ELF-1 (cell line): ENCODE results near the gene LSM14A.

Experiments
- DNase-seq: peaks from one replicate; pipeline ENCODE4 v3.0.0-alpha.2; 2016; ENCODE audit warnings: low read depth, low spot score

LSM14A gene

DNA sequence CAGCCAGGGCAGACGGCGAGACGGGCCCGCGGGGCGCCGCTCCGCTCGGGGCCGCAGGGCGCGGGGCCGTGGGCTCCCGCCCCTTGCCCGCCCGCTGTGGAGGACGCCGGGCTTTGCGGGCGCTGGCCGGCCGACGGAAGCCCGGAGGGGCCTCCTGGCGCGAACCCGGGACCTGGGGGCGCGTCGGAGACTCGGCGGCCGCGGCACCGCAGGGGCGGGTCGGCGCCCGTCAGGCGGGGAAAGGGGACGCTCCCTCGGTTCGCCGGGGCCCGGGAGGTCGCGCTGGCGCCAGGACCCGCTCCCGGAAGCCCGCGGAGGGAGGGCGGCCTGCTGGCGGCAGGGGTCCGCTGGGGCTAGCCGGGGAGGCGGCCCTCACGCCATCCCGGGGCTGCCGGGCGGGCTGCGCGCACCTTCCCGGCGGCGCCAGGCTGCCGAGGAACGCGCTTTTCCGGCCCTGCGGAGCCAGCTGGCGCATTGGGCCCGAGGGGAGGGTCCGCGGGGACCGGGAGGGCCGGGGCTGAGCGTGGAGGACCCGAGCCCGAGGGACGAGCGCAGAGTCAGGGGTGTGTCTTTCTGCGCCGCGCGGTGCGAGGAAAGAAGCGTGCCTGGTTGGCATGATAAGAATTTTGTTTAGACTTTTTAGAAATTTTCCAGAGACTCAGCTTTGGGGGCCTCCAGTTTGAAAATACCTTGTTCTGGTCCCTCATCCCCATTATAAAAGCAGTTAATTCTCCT lies 82.6 kb downstream of the LSM14A start:
- peak; percentile 54 for DNase-seq

DNA sequence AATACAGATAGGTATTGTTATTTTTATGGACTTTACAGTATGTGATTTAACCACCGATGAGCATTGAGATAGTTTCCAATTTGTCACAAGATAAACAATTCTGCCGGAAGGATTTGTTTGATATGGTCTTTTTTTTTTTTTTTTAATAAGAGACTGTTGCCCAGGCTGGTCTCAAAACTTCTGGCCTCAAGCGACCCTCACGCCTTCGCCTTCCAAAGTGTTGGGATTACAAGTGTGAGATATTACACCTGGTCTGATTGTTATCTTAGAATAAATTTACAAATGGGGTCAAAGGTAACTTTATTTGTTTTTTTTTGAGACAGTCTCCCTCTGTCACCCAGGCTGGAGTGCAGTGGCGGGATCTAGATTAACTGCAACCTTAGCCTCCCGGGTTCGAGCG lies 83.2 kb downstream of the LSM14A start:
- DNase-seq, result no peak

DNA sequence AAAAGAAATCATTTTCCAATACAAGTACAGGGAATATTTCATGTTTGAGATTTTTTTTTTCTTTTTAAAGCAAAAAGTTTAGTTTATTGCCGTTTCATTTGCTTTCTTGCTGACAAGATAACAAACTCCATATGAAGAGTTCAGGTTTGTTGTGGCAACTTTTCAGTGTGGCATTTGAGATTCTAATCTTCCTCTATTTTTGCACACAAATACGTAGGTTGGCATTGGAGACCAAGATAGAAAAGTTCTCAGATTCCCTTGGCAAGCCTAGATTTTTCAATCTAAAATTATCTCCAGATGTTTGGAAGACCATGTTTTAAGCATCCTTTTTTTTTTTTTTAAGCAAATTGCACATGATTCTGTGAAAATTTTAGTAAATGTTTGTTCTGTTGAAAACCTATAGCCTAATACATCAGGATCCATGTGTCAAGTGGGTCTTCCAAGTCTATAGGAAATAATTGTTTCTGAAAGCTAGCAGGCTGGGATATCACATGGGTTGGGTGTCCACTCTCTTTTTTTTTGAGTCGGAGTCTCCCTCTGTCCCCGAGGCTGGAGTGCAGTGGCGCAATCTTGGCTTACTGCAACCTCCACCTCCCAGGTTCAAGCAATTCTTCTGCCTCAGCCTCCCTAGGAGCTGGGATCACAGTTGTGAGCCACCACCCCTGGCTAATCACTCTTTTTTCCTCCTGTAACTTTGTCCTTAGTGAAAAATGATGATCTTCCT lies 84.7 kb downstream of the LSM14A start:
- no peak for DNase-seq

DNA sequence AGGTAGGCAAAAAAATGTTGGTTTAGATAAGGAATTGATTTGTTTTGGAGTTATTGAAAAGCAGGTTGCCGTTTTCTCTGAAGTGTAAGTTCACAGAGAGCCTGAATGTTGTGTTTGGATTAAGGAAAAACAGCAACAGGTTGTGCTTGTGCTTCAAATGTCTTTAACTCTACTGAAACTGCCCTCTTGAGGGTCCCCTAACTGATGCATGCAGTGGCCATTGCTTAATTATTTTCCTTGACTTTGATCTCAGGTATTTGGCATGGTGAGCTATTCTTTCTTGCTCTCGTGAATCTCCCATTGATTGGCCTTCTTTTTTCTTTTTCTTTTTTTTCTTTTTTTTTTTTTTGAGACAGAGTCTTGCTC lies 85.2 kb downstream of the LSM14A start:
- DNase-seq, result no peak

DNA sequence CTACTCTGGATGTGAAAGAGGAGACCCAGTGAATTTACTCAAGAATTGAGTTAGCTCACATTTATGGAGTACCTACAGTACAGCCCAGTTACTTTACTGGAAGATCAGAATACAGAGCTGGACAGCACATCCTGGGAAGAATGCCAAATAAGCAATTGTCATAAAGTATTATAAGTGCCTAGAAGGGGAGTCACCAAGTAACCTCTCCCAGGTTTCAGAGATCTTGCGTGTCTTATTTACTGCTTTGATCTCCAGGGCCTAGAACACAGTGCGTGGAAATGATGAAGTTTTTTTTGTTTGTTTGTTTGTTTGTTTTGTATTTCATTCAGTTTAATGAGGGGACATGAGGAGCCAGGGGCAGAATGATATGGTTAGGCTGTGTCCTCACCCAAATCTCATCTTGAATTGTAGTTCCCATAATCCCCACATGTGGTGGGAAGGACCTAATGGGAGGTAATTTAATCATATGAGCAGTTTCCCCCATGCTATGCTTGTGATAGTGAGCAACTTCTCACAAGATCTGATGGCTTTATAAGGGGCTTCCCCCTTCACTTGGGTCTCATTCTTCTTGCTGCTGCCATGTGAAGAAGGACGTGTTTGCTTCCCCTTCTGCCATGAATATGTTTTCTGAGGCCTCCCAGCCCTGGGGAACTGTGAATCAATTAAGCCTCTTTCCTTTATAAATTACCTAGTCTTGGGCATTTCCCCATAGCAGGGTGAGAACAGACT lies 87.2 kb downstream of the LSM14A start:
- no peak for DNase-seq

DNA sequence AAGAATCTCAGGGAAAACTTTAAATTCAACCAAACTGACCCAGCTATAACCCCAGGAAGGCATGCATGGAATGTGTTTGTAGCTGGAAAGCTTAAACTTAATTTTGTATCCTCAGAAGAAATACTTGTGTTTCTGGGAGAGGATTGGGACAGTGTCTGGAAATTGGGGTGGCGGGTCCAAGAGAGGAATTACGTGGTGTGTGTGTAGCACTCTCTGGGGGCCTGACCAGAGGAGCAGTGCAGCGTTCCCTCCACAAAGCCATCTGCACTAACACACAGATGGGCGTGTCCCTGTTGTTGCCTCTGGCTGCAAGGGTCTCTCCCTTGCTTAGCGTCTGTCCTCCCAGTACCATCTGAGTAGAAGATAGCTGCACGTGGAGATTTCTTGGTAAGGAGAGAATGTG lies 88.5 kb downstream of the LSM14A start:
- DNase-seq, result peak; percentile 73

DNA sequence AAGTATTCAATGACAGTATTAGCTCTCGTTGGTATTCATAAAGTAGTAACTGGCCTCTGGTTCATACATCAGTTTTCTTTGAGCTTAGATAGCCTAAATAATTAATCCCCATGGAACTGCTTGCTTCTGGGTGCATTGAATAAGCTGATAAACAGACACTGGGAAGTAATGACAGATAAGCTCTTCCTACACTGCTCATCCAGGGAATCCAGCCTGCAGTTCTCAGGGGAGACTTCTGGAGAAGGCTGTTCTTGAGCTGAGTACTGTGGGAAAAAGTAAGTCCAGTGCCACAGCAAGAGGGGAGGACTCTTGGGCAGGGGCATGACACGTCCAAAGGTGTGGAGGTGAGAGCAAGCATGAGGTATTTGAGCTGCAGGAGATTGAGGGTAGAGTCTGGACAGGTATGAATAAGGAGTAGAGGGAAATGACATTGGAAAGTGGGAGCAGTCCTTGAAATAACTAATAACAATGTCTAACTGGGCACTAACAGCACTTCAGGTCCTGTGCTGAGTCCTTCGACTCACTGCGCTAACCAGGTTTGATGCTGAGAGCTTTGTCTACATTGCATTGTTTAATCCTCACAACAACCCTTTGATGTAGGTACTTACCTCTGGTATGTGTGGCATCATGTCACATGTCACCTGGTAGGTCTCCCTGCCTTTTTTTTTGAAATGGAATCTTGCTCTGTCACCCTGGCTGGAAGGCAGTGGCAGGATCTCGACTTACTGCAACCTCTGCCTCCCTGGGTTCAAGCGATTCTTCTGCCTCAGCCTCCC lies 89.2 kb downstream of the LSM14A start:
- no peak for DNase-seq

DNA sequence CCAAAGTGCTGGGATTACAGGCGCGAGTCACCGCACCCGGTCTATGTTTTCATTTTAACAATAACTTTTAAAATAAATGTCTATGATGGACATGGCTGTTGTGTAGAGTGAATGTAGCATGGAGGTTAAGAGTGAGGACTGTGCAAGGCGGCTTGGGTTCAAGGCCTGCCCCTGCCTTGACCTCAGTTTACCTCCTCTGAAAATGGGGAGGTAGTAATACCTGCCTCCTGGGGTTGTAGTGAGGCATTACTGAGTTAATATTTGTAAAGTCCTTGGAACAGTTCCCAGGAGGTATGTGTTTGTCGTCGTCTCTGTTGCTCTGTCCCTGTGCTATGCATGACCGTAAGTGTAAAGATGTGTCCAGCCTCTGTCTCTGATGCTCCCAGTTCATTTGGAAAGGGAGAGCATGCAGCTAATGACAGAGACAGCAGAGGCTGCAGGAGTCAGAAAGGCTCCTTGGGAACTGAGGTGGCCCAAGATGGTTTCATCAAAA lies 91.5 kb downstream of the LSM14A start:
- no peak for DNase-seq

DNA sequence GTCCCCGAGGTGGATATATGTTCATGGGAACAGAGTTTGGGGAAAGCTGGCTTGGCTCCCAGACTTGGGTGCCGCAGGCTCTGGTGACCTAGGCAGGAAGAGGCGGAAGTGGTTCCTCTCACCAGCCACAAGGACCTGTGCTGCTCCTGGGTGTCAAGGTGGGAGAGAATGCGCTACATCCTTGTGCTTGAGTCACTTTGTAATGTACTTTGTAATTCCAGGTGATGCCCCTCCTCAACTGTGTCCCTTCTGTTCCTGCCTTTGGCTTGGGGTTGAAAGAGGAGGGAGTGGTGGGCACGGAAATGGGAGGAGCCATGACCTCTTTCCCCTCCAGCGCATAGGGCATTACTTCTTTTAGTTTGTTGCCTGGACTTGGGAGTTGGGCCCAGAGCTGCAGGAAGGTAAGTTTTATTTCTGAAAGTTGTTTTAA lies 92.9 kb downstream of the LSM14A start:
- peak; percentile 38 for DNase-seq

DNA sequence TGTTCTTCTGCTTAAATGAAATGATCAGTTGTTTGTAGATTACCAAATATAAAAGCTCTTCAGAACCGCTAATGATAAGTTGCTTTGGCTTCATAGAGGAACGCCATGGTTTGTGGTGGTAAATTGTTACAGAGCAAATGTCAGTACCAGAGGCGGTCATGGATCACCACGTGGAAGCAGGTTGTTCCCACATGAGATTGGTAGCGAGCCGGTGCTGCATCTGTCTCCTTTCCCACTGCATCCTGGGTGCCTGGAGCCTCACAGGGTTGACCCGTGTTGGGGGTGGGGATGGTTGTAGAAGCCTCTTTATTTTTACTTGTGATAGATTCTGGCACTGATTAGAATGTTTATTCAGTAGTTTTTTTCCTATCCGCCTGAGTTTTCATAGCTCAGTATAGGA lies 96.8 kb downstream of the LSM14A start:
- no peak for DNase-seq

DNA sequence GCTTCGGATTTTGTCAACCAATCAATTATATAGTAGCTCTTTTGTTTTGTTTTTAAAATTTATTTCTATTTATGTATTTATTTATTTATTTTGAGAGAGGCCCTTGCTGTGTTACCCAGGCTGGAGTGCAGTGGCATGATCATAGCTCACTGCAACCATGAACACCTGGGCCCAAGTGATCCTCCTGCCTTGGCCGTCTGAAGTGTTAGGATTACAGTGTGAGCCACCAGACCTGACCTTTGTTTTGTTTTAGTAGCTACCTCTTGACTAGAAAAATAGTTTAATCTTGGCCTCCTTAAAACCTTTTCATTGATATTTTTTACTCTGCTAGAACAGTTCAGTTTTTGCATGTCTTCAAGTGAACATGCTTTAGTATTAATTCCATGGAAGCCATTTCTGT lies 97.2 kb downstream of the LSM14A start:
- no peak for DNase-seq

DNA sequence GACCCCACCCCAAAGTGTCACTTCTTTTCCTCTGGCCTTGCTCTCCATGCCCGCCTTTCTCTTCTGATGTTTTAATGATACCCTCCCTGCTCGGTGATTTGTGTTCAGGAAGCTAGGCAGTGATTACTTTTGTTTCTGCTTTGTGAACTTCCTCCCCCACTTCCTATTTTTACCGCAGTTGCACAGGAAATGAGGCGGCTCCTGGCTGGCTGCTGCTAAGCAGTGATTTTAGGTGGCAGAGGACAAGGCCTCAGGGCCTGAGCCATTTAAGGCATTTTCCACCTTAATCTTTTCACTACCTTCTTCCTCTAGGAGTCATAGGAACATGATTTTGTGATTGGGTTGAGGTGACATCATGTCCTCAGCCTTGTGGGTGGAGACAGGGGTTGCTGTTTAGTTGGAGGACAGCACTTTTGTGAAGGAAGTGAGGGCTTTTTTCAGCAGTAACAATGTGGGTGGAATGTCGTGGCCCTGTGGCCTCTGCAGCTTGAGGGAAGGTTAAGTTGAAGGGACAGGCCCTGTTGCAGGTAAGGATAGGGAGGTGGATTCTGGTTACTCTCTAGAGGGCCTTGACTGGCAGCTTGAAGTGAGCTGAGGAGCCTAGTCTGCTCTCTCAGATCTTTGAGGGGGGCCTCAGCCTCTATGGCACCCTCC lies 97.8 kb downstream of the LSM14A start:
- DNase-seq, result peak; percentile 85

DNA sequence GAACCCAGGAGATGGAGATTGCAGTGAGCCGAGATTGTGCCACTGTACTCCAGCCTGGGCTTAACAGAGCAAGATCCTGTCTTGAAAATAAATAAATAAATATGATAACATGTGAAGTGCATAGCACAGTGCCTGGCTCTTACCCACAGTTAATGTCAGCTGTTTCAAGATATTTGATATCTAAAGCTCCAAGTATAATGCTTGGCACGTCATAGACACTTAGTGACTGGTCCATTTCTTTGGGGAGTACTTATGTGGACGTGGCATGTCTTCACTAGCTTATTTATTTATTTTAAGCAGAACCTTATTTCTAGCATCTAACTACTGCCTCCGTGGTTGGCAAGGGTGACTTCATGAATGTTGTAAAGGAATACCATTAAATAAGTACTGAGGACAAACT lies 100.8 kb downstream of the LSM14A start:
- DNase-seq, result no peak

DNA sequence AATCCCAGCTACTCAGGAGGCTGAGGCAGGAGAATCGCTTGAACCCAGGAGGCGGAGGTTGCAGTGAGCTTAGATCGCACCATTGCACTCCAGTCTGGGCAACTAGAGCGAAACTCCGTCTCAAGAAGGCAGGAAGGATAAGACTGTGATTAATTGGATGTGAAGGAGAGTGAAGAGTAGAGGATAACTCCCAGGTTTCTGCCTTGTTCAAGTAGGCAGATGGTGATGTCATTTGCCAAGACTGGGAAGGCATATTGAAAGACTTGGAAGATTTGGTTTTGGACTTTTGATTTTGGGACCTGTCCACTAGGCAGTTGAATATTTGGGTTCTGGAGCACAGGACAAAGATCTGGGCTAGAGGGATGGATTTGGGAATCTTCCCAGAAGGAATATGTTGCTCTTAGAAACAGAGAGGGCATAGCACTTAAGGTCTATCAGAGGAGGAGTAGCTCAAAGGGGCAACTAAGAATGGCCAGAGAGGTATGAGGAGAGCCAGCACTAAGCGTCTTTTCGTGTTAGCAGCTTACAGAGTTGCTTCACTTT lies 102.1 kb downstream of the LSM14A start:
- no peak for DNase-seq

DNA sequence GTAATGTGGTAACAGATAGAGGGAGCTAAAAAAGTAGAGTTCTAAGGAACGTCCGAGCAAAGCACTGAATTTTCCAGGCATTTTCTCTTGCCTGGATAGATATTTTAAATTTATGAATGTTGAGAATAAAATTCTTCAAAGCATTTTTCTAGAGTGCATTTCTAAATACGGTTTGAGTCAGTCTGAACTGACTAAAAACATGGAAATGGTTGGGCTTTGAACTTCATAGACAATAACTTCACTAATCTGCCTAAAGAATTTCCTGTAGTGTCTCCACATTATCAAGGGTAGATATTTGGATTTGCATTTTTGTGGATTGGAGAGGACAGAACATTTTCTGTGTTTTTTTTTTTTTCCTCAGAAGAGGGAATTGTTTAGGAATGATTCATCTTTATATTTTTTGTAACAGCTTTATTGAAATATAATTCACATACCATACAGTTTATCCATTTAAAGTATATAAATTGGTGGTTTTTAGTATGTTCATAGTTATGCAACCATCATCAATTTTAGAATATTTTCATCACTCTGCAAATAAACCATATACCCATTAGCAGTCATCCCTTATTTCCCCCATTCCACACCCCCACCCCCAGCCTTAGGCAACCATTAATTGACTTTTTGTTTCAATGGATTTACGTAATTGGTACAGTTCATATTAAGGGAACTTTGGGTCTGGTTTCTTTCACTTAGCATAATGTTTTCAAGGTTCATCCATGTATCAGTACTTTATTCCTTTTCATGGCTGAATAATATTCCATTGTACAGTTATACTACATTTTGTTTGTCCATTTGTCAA lies 102.7 kb downstream of the LSM14A start:
- DNase-seq, result no peak

DNA sequence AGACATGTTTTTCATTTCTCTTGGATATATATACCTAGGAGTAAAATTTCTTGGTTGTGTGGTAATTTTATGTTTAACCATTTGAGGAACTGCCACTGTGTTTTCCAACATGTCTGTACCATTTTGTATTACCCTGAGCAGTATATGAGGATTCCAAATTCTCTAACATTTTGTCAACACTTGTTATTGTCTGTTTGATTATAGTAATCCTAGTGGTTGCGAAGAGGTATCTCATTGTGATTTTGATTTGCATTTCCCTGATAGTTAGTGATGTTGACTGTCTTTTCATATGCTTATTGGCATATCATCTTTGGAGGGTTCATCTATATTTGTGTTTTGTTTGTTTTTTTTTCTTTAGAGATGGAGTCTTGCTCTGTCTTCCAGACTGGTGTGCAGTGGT lies 103.4 kb downstream of the LSM14A start:
- DNase-seq, result no peak

DNA sequence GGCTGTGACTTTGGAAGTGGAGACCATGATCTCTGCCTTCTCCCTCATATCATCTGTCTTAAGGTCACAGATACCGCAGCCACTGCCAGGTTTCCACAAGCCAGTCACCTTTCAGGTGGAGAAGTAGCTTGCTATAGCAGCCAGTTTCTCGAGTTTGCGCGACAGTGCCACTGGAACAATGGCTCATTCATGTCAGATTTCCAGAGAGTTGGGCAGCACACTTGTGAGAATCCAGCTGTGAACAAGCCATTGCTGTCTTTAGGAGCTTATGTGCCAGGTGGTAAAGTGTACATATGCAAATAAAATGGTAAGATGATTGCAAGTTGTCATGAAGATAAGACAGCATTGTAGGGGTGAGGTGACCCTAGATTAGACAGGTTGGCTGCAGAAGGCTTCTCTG lies 104.3 kb downstream of the LSM14A start:
- no peak for DNase-seq

DNA sequence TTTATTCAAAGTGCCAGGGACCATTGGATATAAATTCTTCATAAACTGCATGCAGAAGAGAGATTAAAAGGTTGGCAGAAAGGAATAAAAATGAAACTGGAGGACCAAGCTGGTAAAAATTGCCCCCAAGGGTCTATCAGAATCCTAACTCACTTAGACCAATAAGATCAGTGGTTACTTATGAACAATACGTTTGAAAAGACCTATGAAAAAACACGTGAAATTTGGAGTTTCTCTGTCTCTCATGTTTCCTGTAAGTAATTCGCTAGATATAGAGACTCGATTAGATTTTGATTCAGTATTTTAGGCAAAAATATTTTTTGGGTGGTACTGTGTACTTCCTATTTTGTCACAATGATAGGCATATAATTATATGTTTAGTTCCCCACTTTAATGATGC lies 104.9 kb downstream of the LSM14A start:
- no peak for DNase-seq

DNA sequence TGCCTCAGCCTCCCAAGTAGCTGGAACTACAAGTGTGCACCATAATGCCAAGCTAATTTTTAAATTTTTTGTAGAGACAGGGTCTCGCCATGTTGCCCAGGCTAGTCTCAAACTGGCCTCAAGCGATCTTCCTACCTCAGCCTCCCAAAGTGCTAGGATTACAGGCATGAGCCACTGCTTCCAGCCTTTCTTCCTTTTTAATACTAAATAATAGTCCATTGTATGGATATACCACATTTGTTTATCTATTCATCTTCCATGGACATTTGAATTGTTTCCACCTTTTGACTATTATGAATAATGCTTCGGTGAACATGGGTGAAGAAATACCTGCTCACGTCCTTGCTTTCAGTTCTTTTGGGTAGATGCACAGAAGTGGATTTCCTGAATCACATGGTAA lies 106.5 kb downstream of the LSM14A start:
- DNase-seq, result no peak
